Endodermal cell (in vitro differentiated cells): ENCODE measurements around the gene OR10P1. TPM values are rescaled to one million over a fixed set of nuclear protein-coding genes. Genes with fewer than 3 reads are reported as not detected.
A peak's percentile ranks its signal among the peaks of the same experiment; 100 is the strongest.

Experiments used
- DNase-seq: peaks from one replicate; pipeline ENCODE4 v3.0.0-alpha.2; 2017
- H3K27ac ChIP-seq: 2 replicates; pipeline ENCODE4 v1.5.1; 2013; ENCODE audit warnings: mild to moderate bottlenecking, low read depth, low read length, moderate library complexity
- H3K27me3 ChIP-seq: 2 replicates; pipeline ENCODE4 v1.6.1; 2013; ENCODE audit warnings: mild to moderate bottlenecking, low read length, moderate library complexity; ENCODE audit not compliant: insufficient read depth, control insufficient read depth, poor library complexity, severe bottlenecking
- H3K36me3 ChIP-seq: 2 replicates; pipeline ENCODE4 v1.7.0; 2013; ENCODE audit warnings: mild to moderate bottlenecking, low read length, moderate library complexity; ENCODE audit not compliant: control insufficient read depth, insufficient read depth
- H3K4me1 ChIP-seq: one replicate; pipeline ENCODE4 v1.7.0; 2013; ENCODE audit warnings: low read length; ENCODE audit not compliant: control insufficient read depth, insufficient read depth
- H3K4me3 ChIP-seq: 2 replicates; pipeline ENCODE4 v1.5.1; 2013; ENCODE audit warnings: mild to moderate bottlenecking, low read length, moderate library complexity
- H3K9ac ChIP-seq: 2 replicates; pipeline ENCODE4 v1.6.1; 2013; ENCODE audit warnings: mild to moderate bottlenecking, low read length, moderate library complexity; ENCODE audit not compliant: poor library complexity, severe bottlenecking; ENCODE audit errors: extremely low read depth
- H3K9me3 ChIP-seq: 2 replicates; pipeline ENCODE4 v1.6.1; 2013; ENCODE audit warnings: mild to moderate bottlenecking, low read length, moderate library complexity; ENCODE audit not compliant: control insufficient read depth
- H3K27ac Mint-ChIP-seq: 2 replicates; pipeline ENCODE4 v1.8.0; 2020; ENCODE audit warnings: mixed read lengths
- H3K27me3 Mint-ChIP-seq: 2 replicates; pipeline ENCODE4 v1.8.0; 2021; ENCODE audit warnings: mild to moderate bottlenecking, mixed read lengths; ENCODE audit not compliant: insufficient read depth
- H3K36me3 Mint-ChIP-seq: 2 replicates; pipeline ENCODE4 v1.8.0; 2020; ENCODE audit warnings: low read depth, mixed read lengths
- H3K4me1 Mint-ChIP-seq: 2 replicates; pipeline ENCODE4 v1.8.0; 2020; ENCODE audit warnings: mixed read lengths
- H3K4me3 Mint-ChIP-seq: 2 replicates; pipeline ENCODE4 v1.8.0; 2020; ENCODE audit warnings: mild to moderate bottlenecking, moderate library complexity, mixed read lengths
- H3K9me3 Mint-ChIP-seq: 2 replicates; pipeline ENCODE4 v1.8.0; 2020; ENCODE audit warnings: mild to moderate bottlenecking, mixed read lengths
- CTCF ChIP-seq: fragments of 200-600 bp; sonication (generic); conservative IDR thresholded peaks from 2 replicates; pipeline ENCODE4 v1.5.0; 2021; ENCODE audit warnings: antibody characterized with exemption, mild to moderate bottlenecking
- WGBS, 2 experiments: methylation state at CpG; one replicate each; pipeline versions ENCODE4 v1.1.5 to v1.1.7; 2013; ENCODE audit warnings: missing lambda C conversion rate in 2 of 2, mixed read lengths in 1 of 2; ENCODE audit not compliant: insufficient coverage in 1 of 2, insufficient read length in 1 of 2; 5-methylcytosine and 5-hydroxymethylcytosine counted together
- total RNA-seq, 2 donors: library from RNA; stranded (reverse); fragmentation: NEBNext Ultra II Directional in 1 of 2; extraction: Animal tissue kit (Norgen Biotek cat#: 25700) in 1 of 2; gene quantifications; 2 replicates in 1 of 2; 3 replicates in 1 of 2; pipeline ENCODE4 v1.2.1, GENCODE V29; 2021

The OR10P1 gene
- total RNA-seq, 2 donors from 2014 or later: not detected

GRCh38 chr12:55652352-55652751 is 15.7 kb downstream of the OR10P1 start:
- H3K36me3 ChIP-seq: no peaks in the 10 kb centered on the region
- H3K4me1 Mint-ChIP-seq: no peaks in the 10 kb centered on the region
- no peak for TF ChIP-seq CTCF
- no peaks in the 10 kb centered on the region for H3K4me1 ChIP-seq
- WGBS, 2 experiments: 100% methylated on average over 2 of the region's 3 CpGs; no CpG with 5 or more reads in 1 of the 2 experiments
- peak; percentile 14 for DNase-seq
- H3K9me3 ChIP-seq: peaks cover 16% of the 10 kb centered on the region
- peaks cover 2% of the 10 kb centered on the region for H3K36me3 Mint-ChIP-seq
- H3K27me3 Mint-ChIP-seq: peaks cover 13% of the 10 kb centered on the region
- peaks cover 9% of the 10 kb centered on the region for H3K27me3 ChIP-seq
- no peak overlapping the region for H3K4me3 Mint-ChIP-seq
- H3K27ac Mint-ChIP-seq: no peak overlapping the region
- no peak overlapping the region for H3K9ac ChIP-seq
- H3K9me3 Mint-ChIP-seq: peaks cover 51% of the 10 kb centered on the region
- H3K4me3 ChIP-seq: no peak overlapping the region
- H3K27ac ChIP-seq: no peak overlapping the region

GRCh38 chr12:55653031-55653430 is 16.3 kb downstream of the OR10P1 start:
- peaks cover 46% of the 10 kb centered on the region for H3K9me3 Mint-ChIP-seq

GRCh38 chr12:55654511-55655214 is 18.0 kb downstream of the OR10P1 start:
- peaks cover 29% of the 10 kb centered on the region for H3K27me3 Mint-ChIP-seq
- Histone ChIP-seq H3K27me3 (peaks cover 17% of the 10 kb centered on the region), H3K9me3 (peaks cover 8% of the 10 kb centered on the region), H3K9ac (no peak overlapping the region), H3K27ac (no peak overlapping the region), H3K36me3 (no peaks in the 10 kb centered on the region), H3K4me3 (no peak overlapping the region), H3K4me1 (no peaks in the 10 kb centered on the region)
- no peak overlapping the region for H3K4me3 Mint-ChIP-seq
- DNase-seq: peak; percentile 31
- H3K27ac Mint-ChIP-seq: no peak overlapping the region
- 95% methylated on average over 14 to 17 of the region's 17 CpGs for whole genome bisulfite sequencing, 2 experiments
- TF ChIP-seq CTCF: no peak
- H3K36me3 Mint-ChIP-seq: peaks cover 2% of the 10 kb centered on the region
- H3K4me1 Mint-ChIP-seq: no peaks in the 10 kb centered on the region
- peaks cover 31% of the 10 kb centered on the region for H3K9me3 Mint-ChIP-seq

More at GRCh38 chr12:55653031-55653430, 16.3 kb downstream of the OR10P1 start:
- Mint-ChIP-seq H3K4me3 (no peak overlapping the region), H3K36me3 (peaks cover 2% of the 10 kb centered on the region), H3K27ac (no peak overlapping the region), H3K27me3 (peaks cover 20% of the 10 kb centered on the region), H3K4me1 (no peaks in the 10 kb centered on the region)
- no peaks in the 10 kb centered on the region for H3K4me1 ChIP-seq
- peak; percentile 22 for DNase-seq
- WGBS, 2 experiments: 85% methylated on average over 3 of the region's 3 CpGs; no CpG with 5 or more reads in 1 of the 2 experiments
- no peak for TF ChIP-seq CTCF
- H3K9me3 ChIP-seq: peaks cover 16% of the 10 kb centered on the region
- H3K9ac ChIP-seq: no peak overlapping the region
- no peak overlapping the region for H3K27ac ChIP-seq
- H3K36me3 ChIP-seq: no peaks in the 10 kb centered on the region
- H3K4me3 ChIP-seq: no peak overlapping the region
- H3K27me3 ChIP-seq: peaks cover 14% of the 10 kb centered on the region
